ENCODE results near the gene ITGB4. TPM values are rescaled to one million over a fixed set of nuclear protein-coding genes. Genes with fewer than 3 reads are reported as not detected.

ITGB4 gene
- total and polyA plus RNA-seq, 9 of the 15 experiments (the other 6 are each of a cell fraction or from before 2014, with no cell fraction given), result 0.05 to 2.8 (median 0.76) TPM; not detected in 3

GRCh38 chr17:75785016-75785890, 64.0 kb downstream of the ITGB4 start (continued):
- TF ChIP-seq BCLAF1 (IDR thresholded peaks at IDR 0.05; ENCODE audit: borderline replicate concordance in 1 of 2, control insufficient read depth in 1 of 2, low read depth in 2 of 2, low read length in 1 of 2) (no peak), SETDB1 (IDR thresholded peaks at IDR 0.05; ENCODE audit: low read length) (no peak), CEBPB (tag; IDR thresholded peaks at IDR 0.05) (no peak), YBX1 (IDR thresholded peaks at IDR 0.05) (no peak), ZMIZ1 (IDR thresholded peaks at IDR 0.05; ENCODE audit: low read depth in 2 of 2, low read length in 2 of 2) (peak in 1 of 2 experiments; percentile 76; a peak in 2 of 4 replicates), ELK1 (CRISPR knock-in tag; IDR thresholded peaks at IDR 0.05) (no peak), PREB (CRISPR knock-in tag; IDR thresholded peaks at IDR 0.05) (peak; percentile 98), GABPB1 (CRISPR knock-in tag; IDR thresholded peaks at IDR 0.05) (peak; percentile 83), JUN (IDR thresholded peaks at IDR 0.05; ENCODE audit: borderline replicate concordance, low read depth, low read length) (peak; percentile 91), JUN (CRISPR knock-in tag; IDR thresholded peaks at IDR 0.05; ENCODE audit: borderline replicate concordance) (0 out of 2 replicates have a peak, but pooled peaks have one; percentile 1), MEF2A (IDR thresholded peaks at IDR 0.05; ENCODE audit: control insufficient read depth, low read depth, low read length) (no peak), PHTF2 (CRISPR knock-in tag; IDR thresholded peaks at IDR 0.05) (0 out of 2 replicates have a peak, but pooled peaks have one; percentile 38), ZBTB33 (CRISPR knock-in tag; IDR thresholded peaks at IDR 0.05) (peak; percentile 57; the same call in 1 of the 2 replicates), TCF7 (IDR thresholded peaks at IDR 0.05; ENCODE audit: borderline replicate concordance) (no peak)

Measured in K562 (cell line).